SU-DHL-6 (cell line): ENCODE data around the gene PRMT1.

Source experiments
- EZH2phosphoT487 ChIP-seq: fragments of 200-600 bp; sonication (generic), shearing (Covaris generic); conservative IDR thresholded peaks from 2 replicates; pipeline ENCODE4 v1.6.1; 2018; ENCODE audit warnings: mild to moderate bottlenecking, antibody characterized with exemption, low read length, moderate library complexity, mixed read lengths
- TF ChIP-seq, protein P1 (sequence below): fragments of 200-600 bp; sonication (generic); IDR thresholded peaks from one replicate; pipeline ENCODE4 v1.5.1; 2017; ENCODE audit warnings: antibody characterized with exemption, mild to moderate bottlenecking, low read length, moderate library complexity; ENCODE audit not compliant: insufficient read depth, poor library complexity, severe bottlenecking

DNA sequence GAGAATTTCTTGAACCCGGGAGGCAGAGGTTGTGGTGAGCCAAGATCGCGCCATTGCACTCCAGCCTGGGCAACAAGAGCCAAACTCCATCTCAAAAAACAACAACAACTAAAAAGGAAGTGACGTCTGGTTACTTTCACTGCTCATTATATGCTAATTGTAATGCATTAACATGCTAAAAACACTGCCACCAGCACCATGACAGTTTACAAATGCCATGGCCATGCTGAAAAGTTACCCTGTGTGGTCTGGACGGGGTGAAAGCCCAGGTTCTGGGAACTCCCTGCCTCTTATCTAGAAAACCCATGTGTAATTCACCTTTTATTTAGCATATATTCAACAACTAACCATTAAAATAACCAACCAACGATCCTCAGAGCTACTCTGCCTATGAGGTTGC, 41.9 kb downstream of the PRMT1 start:
- TF ChIP-seq EZH2phosphoT487: no peak
- TF ChIP-seq, protein P1, sequence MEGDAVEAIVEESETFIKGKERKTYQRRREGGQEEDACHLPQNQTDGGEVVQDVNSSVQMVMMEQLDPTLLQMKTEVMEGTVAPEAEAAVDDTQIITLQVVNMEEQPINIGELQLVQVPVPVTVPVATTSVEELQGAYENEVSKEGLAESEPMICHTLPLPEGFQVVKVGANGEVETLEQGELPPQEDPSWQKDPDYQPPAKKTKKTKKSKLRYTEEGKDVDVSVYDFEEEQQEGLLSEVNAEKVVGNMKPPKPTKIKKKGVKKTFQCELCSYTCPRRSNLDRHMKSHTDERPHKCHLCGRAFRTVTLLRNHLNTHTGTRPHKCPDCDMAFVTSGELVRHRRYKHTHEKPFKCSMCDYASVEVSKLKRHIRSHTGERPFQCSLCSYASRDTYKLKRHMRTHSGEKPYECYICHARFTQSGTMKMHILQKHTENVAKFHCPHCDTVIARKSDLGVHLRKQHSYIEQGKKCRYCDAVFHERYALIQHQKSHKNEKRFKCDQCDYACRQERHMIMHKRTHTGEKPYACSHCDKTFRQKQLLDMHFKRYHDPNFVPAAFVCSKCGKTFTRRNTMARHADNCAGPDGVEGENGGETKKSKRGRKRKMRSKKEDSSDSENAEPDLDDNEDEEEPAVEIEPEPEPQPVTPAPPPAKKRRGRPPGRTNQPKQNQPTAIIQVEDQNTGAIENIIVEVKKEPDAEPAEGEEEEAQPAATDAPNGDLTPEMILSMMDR: no peak
